HPDE6-E6E7 (cell line): ENCODE data around the gene CERS5.
"Not testable (repeated sequence)": the region's sequence is repeated elsewhere in the genome, so short reads cannot be mapped to it uniquely, and the experiment has no call there.

Source experiments
- DNase-seq: peaks from one replicate; pipeline ENCODE4 v3.0.0; 2011; ENCODE audit warnings: missing footprints; ENCODE audit errors: extremely low spot score

Gene CERS5

DNA sequence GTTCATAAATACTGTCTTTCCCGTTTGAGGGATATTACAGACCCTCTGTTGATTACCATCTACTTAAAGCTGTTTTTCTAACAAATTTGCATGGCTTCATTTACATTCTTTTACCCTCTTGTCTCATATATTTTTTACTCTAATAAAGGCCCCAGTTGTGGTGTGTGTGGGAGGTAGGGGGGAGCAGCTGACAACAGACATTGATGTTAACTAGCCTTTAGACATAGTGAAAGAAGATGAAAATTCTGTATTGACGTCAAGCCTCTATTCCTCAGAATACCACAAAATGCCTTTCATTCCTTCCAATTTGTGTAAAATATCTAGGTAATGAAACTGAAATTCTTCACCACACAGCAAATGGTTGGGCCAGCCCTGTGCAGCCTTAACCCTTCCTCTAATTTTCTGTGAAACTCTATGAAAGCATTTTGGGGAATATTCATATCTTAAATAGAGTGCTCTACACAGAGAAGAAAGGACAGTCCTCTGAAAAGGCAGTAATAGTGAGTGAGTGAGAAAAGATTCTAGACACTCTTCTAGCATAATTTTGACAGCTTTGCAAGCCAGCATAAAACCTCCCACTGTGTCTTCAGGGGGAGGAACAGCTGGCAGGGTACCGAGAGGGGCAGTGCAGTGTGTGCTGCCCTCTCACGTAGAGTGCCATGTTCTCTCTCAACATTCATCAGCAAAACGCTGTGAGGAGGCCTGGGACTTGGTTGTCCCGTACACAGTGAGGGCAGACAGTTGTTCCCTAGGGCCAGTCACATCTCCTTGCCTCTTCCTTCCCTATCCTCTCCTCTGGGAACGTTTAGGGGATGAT lies 20.1 kb upstream of the CERS5 start:
- no peak for DNase-seq

- DNase-seq: no peak
Observed at GRCh38 chr12:50186681-50187080, 19.5 kb upstream of the CERS5 start.

- no peak for DNase-seq
Observed at GRCh38 chr12:50185970-50186663, 18.9 kb upstream of the CERS5 start.

DNA sequence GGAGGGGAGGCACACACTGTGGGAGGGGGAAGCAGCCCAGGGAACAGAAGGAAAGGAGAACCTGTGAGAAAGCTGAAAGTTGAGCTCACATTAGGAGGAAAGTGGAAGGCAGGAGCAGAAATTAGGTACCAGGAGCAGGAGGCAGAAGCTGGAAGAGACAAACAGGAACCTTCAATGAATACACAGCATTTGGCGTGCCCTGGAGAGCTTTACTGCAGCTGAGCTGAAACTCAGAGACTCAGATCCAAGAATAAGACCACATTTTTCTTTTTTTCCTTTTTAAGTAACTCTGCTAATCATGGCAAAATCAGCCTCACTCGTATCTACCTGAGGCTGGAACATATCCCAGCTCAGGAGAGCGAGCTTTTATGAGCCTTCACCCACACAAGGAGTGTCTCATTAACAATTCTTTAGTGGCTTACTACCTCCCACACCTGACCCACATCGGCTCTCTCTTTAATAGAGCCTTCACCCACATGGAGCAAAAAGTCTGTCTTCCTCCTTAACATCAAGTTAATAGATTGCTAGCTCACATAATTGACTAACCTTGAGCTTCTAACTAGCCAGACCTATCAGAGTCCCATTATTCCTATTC lies 18.2 kb upstream of the CERS5 start:
- no peak for DNase-seq

- DNase-seq: no peak
Observed at GRCh38 chr12:50184261-50184660, 17.1 kb upstream of the CERS5 start.

DNA sequence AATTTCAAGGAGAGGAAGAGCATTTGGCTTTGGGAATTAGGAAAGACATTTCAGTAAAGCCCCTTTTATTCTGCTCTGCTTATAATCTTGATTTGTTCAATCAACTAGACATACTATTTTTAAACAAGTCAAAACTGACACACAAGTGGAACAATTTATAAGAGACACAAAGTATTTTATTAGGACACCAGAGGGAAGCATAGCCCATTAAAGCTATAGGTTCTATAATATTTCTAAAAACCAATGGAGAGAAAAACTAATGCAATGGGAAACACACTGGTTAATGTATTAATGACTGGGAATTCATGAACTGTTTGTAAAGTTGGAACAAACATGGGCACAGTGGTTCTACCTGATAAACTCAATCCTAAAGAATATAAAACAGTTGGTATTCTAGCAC lies 15.3 kb upstream of the CERS5 start:
- no peak for DNase-seq

- DNase-seq: no peak
Observed at GRCh38 chr12:50181691-50182090, 14.5 kb upstream of the CERS5 start.

- DNase-seq: no peak
Observed at GRCh38 chr12:50175716-50176026, 8.5 kb upstream of the CERS5 start.

- DNase-seq: no peak
Observed at GRCh38 chr12:50174971-50175715, 8.0 kb upstream of the CERS5 start.

DNA sequence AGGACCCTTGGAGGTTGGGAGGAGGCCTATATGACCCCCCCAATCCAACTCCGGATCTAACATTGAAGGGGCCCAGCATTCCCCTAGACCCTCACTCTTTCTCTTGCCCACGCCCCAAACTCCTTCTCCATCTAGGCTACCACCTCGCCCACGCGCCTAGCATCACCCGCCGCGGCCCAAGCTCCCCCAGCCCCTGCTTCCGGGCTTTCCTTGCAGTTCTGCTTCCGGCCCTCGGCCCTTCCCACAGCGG lies 445 bp downstream of the CERS5 start:
- no peak for DNase-seq

DNA sequence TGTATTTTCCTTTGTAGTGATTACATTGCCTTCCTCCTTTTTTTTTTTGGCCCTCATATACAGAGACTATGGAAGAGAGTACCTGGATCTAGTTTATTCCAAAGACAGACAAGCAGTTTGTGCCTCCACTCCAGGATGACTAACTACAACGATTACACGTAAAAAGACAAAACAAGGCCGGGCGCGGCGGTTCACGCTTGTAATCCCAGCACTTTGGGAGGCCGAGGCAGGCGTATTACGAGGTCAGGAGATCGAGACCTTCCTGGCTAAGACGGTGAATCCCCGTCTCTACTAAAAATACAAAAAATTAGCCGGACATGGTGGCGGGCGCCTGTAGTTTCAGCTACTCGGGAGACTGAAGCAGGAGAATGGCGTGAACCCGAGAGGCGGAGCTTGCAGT lies 2.2 kb downstream of the CERS5 start:
- DNase-seq: no peak

DNA sequence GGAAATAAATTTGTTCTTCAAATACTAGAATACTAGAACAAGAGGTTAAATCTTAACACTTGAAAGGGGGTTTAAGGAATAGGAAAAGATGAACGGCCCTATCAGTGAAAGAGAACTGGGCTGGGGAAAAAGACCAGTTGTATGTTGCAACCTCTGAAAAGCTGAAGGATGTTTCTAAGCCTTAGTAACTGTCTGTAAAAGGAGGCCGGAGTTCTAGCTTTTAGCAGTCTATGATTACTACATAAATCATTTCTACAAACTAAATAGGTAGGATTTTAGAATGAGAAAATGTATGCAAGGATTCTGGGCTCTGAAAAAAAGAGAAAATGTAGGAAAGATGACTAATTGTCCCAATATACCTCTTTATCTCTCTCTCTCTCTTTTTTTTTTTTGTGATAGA lies 4.9 kb downstream of the CERS5 start:
- DNase-seq: no peak

- no peak for DNase-seq
Observed at GRCh38 chr12:50160643-50161042, 6.5 kb downstream of the CERS5 start.

DNA sequence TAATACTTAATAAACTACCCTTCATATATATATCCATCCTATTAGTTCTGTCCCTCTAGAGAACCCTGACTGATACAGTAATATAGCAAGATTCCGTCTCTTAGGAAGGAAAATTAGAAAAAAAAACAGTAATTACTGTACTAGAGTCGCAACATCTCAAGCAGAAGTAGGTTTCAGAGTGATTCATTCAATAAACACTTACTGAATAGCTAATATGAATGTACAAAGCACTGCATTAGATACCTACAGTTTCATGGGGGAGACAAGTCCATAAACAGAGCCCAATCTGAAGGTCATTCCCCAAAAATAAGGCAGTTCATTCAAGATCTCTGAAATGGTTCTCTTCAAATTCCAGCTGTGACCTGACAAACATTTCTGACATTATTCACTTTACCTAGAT lies 9.9 kb downstream of the CERS5 start:
- no peak for DNase-seq

GRCh38 chr12:50156641-50157040 lies 10.5 kb downstream of the CERS5 start:
- DNase-seq: no peak

GRCh38 chr12:50154947-50155346 lies 12.2 kb downstream of the CERS5 start:
- DNase-seq: not testable (repeated sequence)

GRCh38 chr12:50151047-50151687 lies 16.0 kb downstream of the CERS5 start:
- DNase-seq: no peak

- no peak for DNase-seq
Observed at GRCh38 chr12:50149311-50149710, 17.9 kb downstream of the CERS5 start.

- DNase-seq: not testable (repeated sequence)
Observed at GRCh38 chr12:50148011-50148410, 19.2 kb downstream of the CERS5 start.

DNA sequence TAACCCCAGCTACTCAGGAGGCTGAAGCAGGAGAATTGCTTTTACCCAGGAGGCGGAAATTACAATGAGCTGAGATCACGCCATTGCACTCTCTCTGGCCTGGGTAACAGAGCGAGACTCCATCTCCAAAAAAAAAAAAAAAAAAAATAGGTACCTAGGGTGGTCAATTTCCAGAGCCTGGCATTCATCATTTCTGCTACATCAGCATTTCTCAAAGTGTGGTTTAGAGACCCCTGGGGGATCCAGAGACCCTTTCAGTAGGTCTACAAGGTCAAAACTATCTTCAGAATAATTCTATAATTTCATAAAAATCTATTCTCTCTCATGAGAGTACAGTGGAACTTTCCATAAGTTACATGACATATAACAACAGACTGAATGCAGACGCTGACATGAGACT lies 19.9 kb downstream of the CERS5 start:
- no peak for DNase-seq

DNA sequence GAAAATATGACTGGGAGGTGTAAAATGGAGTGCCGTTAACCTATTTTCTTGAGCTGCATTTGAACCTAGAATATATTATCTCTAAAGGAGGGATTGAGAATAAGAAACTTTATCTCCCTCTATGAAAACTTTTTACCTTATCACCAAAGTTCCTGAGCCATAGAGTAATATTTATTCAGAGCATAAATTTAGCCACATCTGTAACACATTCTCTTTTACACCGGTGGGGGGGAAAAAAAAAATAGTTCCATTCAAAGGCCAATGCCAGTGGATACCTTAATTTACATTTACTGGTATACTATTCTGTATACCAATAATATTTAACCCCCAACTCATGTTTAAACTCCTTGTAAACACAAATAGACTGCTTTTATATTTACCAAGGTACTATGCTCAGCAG lies 21.7 kb downstream of the CERS5 start:
- DNase-seq: no peak

DNA sequence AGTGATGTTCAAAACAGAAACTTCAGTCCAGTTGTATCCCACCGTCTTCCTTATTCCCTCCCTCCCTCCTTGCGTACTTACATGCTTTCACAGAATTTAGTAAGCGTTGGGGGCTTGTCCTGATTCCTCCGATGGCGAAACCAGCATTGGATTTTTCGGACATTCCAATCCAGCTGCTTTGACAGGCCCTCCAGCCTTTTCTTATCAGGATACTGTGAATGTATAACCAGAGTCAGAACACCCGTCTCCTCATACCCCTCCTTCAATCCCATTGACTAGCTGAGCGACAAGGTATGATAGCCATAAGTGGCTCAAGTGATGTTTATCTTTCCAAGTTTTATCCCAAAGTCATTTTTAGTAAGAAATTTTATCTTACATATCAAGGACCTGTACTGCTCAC lies 24.2 kb downstream of the CERS5 start:
- no peak for DNase-seq
